ENCODE data around the gene ZBTB20. TPM values are rescaled to one million over a fixed set of nuclear protein-coding genes. Genes with fewer than 3 reads are reported as not detected.

The ZBTB20 gene
- polyA plus RNA-seq, 3 donors: 1.3 to 3.2 (median 2.0) TPM

DNA sequence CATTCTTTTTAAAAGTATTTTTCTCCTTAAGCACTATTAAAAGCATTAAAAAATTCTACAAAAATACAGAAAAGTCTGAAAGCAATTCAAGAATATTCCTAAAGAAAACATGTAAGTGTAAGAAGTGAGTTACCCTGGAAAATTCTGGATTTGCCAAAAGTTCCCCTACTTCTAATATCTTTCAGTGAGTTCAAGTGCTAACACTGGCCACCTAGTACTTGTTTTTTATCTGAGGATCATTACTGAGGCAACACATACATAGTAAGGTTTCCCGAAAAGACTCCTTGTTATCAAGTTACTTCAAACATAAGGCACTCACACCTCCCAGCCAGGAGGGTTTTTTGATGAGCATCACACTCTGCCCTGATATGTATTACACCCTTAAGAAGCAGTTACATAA is 694.8 kb downstream of the ZBTB20 start:
- no peaks in the 10 kb centered on the region for H3K79me2 ChIP-seq (ENCODE audit: insufficient read depth, low read length)
- H3K9me3 ChIP-seq (replicated peaks in 1 of 2; ENCODE audit: control insufficient read depth in 1 of 2, insufficient read depth in 1 of 2, low read length in 2 of 2): no peaks in the 10 kb centered on the region
- H3K27ac ChIP-seq (ENCODE audit: low read depth in 1 of 2, low read length in 2 of 2): no peak overlapping the region
- peaks cover 0 to 2% of the 10 kb centered on the region in 2 donors for H3K27me3 ChIP-seq (ENCODE audit: control insufficient read depth in 2 of 2, insufficient read depth in 2 of 2, low read length in 2 of 2)
- DNase-seq: no peak
- no peak overlapping the region for H3K4me3 ChIP-seq (replicated peaks in 1 of 3; ENCODE audit: low read depth in 2 of 3, low read length in 3 of 3)
- Mint-ChIP-seq H3K27ac (no peak overlapping the region), H3K36me3 (no peaks in the 10 kb centered on the region), H3K4me1 (no peaks in the 10 kb centered on the region), H3K4me3 (no peak overlapping the region), H3K27me3 (ENCODE audit: low read depth in 3 of 3) (peaks cover 0 to 1% (median 0%) of the 10 kb centered on the region in 3 donors), H3K9me3 (no peaks in the 10 kb centered on the region)
- no peak overlapping the region for H3K4me2 ChIP-seq (replicated peaks; ENCODE audit: extremely low read depth, low read length, poor library complexity, severe bottlenecking)
- intact Hi-C loops (cut with micrococcal nuclease): no loop called here
- no CpG with 5 or more reads among the region's 1 CpG for WGBS (ENCODE audit: insufficient coverage)
- TF ChIP-seq, protein P1, sequence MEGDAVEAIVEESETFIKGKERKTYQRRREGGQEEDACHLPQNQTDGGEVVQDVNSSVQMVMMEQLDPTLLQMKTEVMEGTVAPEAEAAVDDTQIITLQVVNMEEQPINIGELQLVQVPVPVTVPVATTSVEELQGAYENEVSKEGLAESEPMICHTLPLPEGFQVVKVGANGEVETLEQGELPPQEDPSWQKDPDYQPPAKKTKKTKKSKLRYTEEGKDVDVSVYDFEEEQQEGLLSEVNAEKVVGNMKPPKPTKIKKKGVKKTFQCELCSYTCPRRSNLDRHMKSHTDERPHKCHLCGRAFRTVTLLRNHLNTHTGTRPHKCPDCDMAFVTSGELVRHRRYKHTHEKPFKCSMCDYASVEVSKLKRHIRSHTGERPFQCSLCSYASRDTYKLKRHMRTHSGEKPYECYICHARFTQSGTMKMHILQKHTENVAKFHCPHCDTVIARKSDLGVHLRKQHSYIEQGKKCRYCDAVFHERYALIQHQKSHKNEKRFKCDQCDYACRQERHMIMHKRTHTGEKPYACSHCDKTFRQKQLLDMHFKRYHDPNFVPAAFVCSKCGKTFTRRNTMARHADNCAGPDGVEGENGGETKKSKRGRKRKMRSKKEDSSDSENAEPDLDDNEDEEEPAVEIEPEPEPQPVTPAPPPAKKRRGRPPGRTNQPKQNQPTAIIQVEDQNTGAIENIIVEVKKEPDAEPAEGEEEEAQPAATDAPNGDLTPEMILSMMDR (IDR thresholded peaks at IDR 0.05): no peak
- no peak overlapping the region for H2AFZ ChIP-seq (ENCODE audit: insufficient read depth, low read depth, low read length, poor library complexity, severe bottlenecking)
- H3K4me1 ChIP-seq (ENCODE audit: control insufficient read depth in 1 of 2, insufficient read depth in 2 of 2, low read length in 2 of 2): peaks cover 10 to 12% of the 10 kb centered on the region in 2 donors
- no peak overlapping the region for H3K9ac ChIP-seq (ENCODE audit: insufficient read depth, low read length, poor library complexity, severe bottlenecking)
- H3K36me3 ChIP-seq (replicated peaks in 1 of 2; ENCODE audit: control insufficient read depth in 1 of 2, insufficient read depth in 2 of 2, low read length in 2 of 2): no peaks in the 10 kb centered on the region
- no peaks in the 10 kb centered on the region for H4K20me1 ChIP-seq (ENCODE audit: insufficient read depth, low read length)

DNA sequence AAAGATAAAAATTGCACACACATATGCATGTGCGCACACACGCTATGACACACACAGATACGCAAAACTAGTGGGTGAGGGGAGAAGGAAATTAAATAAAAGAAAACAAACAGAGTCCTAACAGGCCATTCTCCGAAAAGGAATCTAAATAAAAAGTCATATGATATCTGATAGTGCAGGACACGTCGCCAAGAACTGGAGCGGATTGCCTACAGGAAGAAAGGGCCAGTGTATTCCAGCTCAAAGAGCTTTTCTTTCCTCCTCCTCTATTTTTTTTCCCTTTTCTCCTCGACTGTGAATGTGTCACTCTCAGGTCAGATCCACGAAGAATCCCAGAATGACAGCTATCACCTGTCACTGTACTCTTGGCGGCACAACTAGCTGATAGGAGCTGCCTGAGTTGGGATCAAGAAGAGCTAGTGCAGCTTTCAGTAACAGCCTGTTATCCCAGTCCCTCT is 695.5 kb downstream of the ZBTB20 start:
- Histone ChIP-seq H3K9me3 (replicated peaks in 1 of 2; ENCODE audit: control insufficient read depth in 1 of 2, insufficient read depth in 1 of 2, low read length in 2 of 2) (no peaks in the 10 kb centered on the region), H3K4me3 (replicated peaks in 1 of 3; ENCODE audit: low read depth in 2 of 3, low read length in 3 of 3) (no peak overlapping the region), H2AFZ (ENCODE audit: insufficient read depth, low read depth, low read length, poor library complexity, severe bottlenecking) (no peak overlapping the region), H3K27ac (ENCODE audit: low read depth in 1 of 2, low read length in 2 of 2) (no peak overlapping the region), H3K4me2 (replicated peaks; ENCODE audit: extremely low read depth, low read length, poor library complexity, severe bottlenecking) (no peak overlapping the region), H3K9ac (ENCODE audit: insufficient read depth, low read length, poor library complexity, severe bottlenecking) (no peak overlapping the region), H3K27me3 (ENCODE audit: control insufficient read depth in 2 of 2, insufficient read depth in 2 of 2, low read length in 2 of 2) (peaks cover 0 to 2% of the 10 kb centered on the region in 2 donors), H3K4me1 (ENCODE audit: control insufficient read depth in 1 of 2, insufficient read depth in 2 of 2, low read length in 2 of 2) (peaks cover 10 to 12% of the 10 kb centered on the region in 2 donors), H3K36me3 (replicated peaks in 1 of 2; ENCODE audit: control insufficient read depth in 1 of 2, insufficient read depth in 2 of 2, low read length in 2 of 2) (no peaks in the 10 kb centered on the region), H3K79me2 (ENCODE audit: insufficient read depth, low read length) (no peaks in the 10 kb centered on the region), H4K20me1 (ENCODE audit: insufficient read depth, low read length) (no peaks in the 10 kb centered on the region)
- Mint-ChIP-seq H3K9me3 (no peaks in the 10 kb centered on the region), H3K36me3 (no peaks in the 10 kb centered on the region), H3K27me3 (ENCODE audit: low read depth in 3 of 3) (peaks cover 0 to 1% (median 0%) of the 10 kb centered on the region in 3 donors), H3K4me1 (no peaks in the 10 kb centered on the region), H3K4me3 (no peak overlapping the region), H3K27ac (no peak overlapping the region)
- no CpG with 5 or more reads among the region's 10 CpGs for WGBS (ENCODE audit: insufficient coverage)
- intact Hi-C loops (cut with micrococcal nuclease): no loop called here
- no peak for DNase-seq
- TF ChIP-seq, protein P1 (IDR thresholded peaks at IDR 0.05): no peak

All from CD14-positive monocyte (primary cell).